Kidney (tissue), 14 donors: Measurements from ENCODE around the gene PDIK1L. TPM values are rescaled to one million over a fixed set of nuclear protein-coding genes. Genes with fewer than 3 reads are reported as not detected.

Experiments used
- DNase-seq, 5 donors: peaks; one replicate each; pipeline ENCODE4 v3.0.0-alpha.2; 2013 to 2020
- FAIRE-seq: peaks from 2 replicates; lab custom pipeline; 2012; peaks lifted over from hg19 to GRCh38; lab: Jason Lieb, UNC
- H3K27ac ChIP-seq, 2 donors: one replicate each; pipeline ENCODE4 v1.7.0; 2013; ENCODE audit warnings: low read depth in 2 of 2, low read length in 2 of 2, inconsistent platforms in 1 of 2
- H3K27me3 ChIP-seq: one replicate; pipeline ENCODE4 v1.7.1; 2013; ENCODE audit warnings: low read length, inconsistent platforms; ENCODE audit not compliant: control insufficient read depth, insufficient read depth
- H3K36me3 ChIP-seq, 3 donors: one replicate each; pipeline versions ENCODE4 v1.7.0 to v1.7.1; 2013; ENCODE audit warnings: low read length in 3 of 3, control low read depth in 1 of 3, inconsistent platforms in 1 of 3; ENCODE audit not compliant: insufficient read depth in 3 of 3, control insufficient read depth in 2 of 3
- H3K4me1 ChIP-seq, 3 donors: one replicate each; pipeline versions ENCODE4 v1.7.0 to v1.7.1; 2013; ENCODE audit warnings: low read length in 3 of 3, inconsistent platforms in 1 of 3, low read depth in 1 of 3; ENCODE audit not compliant: control insufficient read depth in 2 of 3, insufficient read depth in 2 of 3
- H3K4me3 ChIP-seq, 3 donors: one replicate each; pipeline versions ENCODE4 v1.7.0 to v1.8.1; 2013; ENCODE audit warnings: low read length in 3 of 3, control low read depth in 1 of 3, inconsistent platforms in 1 of 3
- H3K9ac ChIP-seq, 3 donors: one replicate each; pipeline versions ENCODE4 v1.7.0 to v1.7.1; 2013; ENCODE audit warnings: low read length in 3 of 3, control low read depth in 1 of 3, inconsistent platforms in 1 of 3
- H3K9me3 ChIP-seq, 3 donors: one replicate each; pipeline versions ENCODE4 v1.7.0 to v1.7.1; 2013; ENCODE audit warnings: low read length in 3 of 3, control low read depth in 1 of 3, inconsistent platforms in 1 of 3; ENCODE audit not compliant: control insufficient read depth in 2 of 3, insufficient read depth in 1 of 3
- intact Hi-C: fragments of 100-400 bp; cut with DNase I; formaldehyde crosslinking; loops from one replicate; pipeline ENCODE4 v1.11.1; 2022
- polyA plus RNA-seq: library from polyadenylated mRNA; stranded (reverse); fragments of 350-450 nt; fragmentation: Illumina TruSeq; extraction: RNeasy Lipid Tissue Mini Kit (QIAGEN cat#74804); gene quantifications from one replicate; pipeline ENCODE4 v1.2.3, GENCODE V29; 2014; ENCODE audit warnings: low read depth, low replicate concordance; ENCODE audit not compliant: insufficient read depth
- total RNA-seq: library from RNA; stranded (reverse); fragmentation: NEBNext Ultra II Directional; extraction: Animal tissue kit (Norgen Biotek cat#: 25700); gene quantifications from one replicate; pipeline ENCODE4 v1.2.1, GENCODE V29; 2021
- TF ChIP-seq, protein P1 (sequence below): IDR thresholded peaks from 3 replicates; pipeline ENCODE4 v1.5.1; 2012; ENCODE audit warnings: mild to moderate bottlenecking, moderate library complexity, borderline replicate concordance; ENCODE audit not compliant: insufficient read depth; ENCODE audit errors: extremely low read depth
- donor health status: control.
- donor health status: control.
- donor health status: control.
- donor health status: control.
- donor health status: control.
- donor health status: DM: yes; HTN: yes; CAD: no.
- donor health status: Normal renal cell carcinoma (clear cell type).

Gene PDIK1L
- total and polyA plus RNA-seq, 2 donors from 2014 or later: 3.7 to 13.9 TPM

- DNase-seq: no peak
- H3K9ac ChIP-seq: no peak overlapping the region
- peaks cover 3% of the 10 kb centered on the region for H3K27me3 ChIP-seq
- no peaks in the 10 kb centered on the region for H3K9me3 ChIP-seq
- TF ChIP-seq, protein P1, sequence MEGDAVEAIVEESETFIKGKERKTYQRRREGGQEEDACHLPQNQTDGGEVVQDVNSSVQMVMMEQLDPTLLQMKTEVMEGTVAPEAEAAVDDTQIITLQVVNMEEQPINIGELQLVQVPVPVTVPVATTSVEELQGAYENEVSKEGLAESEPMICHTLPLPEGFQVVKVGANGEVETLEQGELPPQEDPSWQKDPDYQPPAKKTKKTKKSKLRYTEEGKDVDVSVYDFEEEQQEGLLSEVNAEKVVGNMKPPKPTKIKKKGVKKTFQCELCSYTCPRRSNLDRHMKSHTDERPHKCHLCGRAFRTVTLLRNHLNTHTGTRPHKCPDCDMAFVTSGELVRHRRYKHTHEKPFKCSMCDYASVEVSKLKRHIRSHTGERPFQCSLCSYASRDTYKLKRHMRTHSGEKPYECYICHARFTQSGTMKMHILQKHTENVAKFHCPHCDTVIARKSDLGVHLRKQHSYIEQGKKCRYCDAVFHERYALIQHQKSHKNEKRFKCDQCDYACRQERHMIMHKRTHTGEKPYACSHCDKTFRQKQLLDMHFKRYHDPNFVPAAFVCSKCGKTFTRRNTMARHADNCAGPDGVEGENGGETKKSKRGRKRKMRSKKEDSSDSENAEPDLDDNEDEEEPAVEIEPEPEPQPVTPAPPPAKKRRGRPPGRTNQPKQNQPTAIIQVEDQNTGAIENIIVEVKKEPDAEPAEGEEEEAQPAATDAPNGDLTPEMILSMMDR: no peak
- no peaks in the 10 kb centered on the region for H3K36me3 ChIP-seq
- H3K27ac ChIP-seq: no peak overlapping the region
- no peak for FAIRE-seq
- H3K4me1 ChIP-seq: peaks cover 0 to 2% (median 0%) of the 10 kb centered on the region in 3 donors
- intact Hi-C loops: no loop called here
- no peak overlapping the region for H3K4me3 ChIP-seq
These were observed 41.2 kb upstream of the PDIK1L start for GRCh38 chr1:26070296-26070962.

DNA sequence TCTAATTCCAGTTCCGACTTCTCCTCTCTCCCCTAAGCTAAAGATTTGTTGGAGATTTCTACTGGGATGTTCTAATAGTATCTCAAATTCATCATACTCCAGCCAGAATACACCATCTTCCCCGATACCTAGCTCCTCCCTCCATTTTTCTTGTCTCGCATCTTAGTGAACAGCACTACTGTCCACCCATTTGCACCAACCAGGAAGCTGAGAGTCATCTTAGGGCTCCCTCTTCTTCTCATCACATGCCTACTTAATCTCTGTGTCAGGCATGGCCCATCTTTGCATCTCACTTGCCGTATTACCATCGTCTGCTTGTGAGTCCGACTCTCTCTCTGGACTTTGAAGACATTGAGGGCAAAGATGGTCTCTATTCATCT, 40.7 kb upstream of the PDIK1L start:
- no peaks in the 10 kb centered on the region for H3K36me3 ChIP-seq
- DNase-seq: no peak
- no peak overlapping the region for H3K9ac ChIP-seq
- peaks cover 3% of the 10 kb centered on the region for H3K27me3 ChIP-seq
- FAIRE-seq: no peak
- H3K4me1 ChIP-seq: peaks cover 0 to 2% (median 0%) of the 10 kb centered on the region in 3 donors
- no peaks in the 10 kb centered on the region for H3K9me3 ChIP-seq
- H3K27ac ChIP-seq: no peak overlapping the region
- no peak overlapping the region for H3K4me3 ChIP-seq
- TF ChIP-seq, protein P1: no peak
- intact Hi-C loops: no loop called here

DNA sequence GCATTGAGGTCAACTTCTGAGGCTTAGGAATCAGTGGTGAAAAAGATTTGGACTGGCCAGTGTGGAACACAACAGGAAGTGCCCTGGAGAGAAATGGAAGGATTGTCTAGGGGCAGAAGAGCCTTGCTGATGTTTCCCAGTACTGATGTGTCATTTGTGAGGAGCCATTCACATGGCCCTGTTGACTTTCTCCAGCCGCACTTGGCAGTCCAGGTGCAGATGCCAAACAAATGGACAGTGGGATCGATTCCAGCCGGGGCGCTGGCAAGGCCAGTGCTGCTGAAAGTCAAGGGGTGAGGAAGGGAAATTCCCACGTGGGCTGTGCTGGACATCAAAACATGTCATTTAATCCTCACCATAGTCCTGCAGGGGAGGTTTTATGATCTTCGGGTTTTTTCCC, 39.3 kb upstream of the PDIK1L start:
- Histone ChIP-seq H3K4me1 (peaks cover 0 to 3% (median 0%) of the 10 kb centered on the region in 3 donors), H3K27ac (no peak overlapping the region), H3K9ac (no peak overlapping the region), H3K27me3 (peaks cover 3% of the 10 kb centered on the region), H3K36me3 (no peaks in the 10 kb centered on the region), H3K4me3 (no peak overlapping the region), H3K9me3 (no peaks in the 10 kb centered on the region)
- FAIRE-seq (no peak), DNase-seq (no peak)
- intact Hi-C loops: no loop called here
- TF ChIP-seq, protein P1: no peak
